HCT116 (cell line): ENCODE measurements around the gene PLA2G15. TPM values are rescaled to one million over a fixed set of nuclear protein-coding genes. Genes with fewer than 3 reads are reported as not detected.

Source experiments
- ATAC-seq: fragments of 200-7000 bp; cut with Tn5 transposase; 2 replicates; pipeline ENCODE4 v1.9.1; 2020; ENCODE audit warnings: mild to moderate bottlenecking, moderate library complexity
- BruUV-seq: library from RNA; stranded (reverse); fragments of 400-500 nt; replicated peaks from 2 replicates; lab custom pipeline; 2021; lab: Mats Ljungman, UMichigan
- CTCF ChIA-PET: fragments of 300-600 bp; sonication (Branson Sonifier 250); formaldehyde crosslinking; loops from one replicate; lab custom pipeline; 2021; ENCODE audit warnings: antibody characterized with exemption; lab: Charles Lee
- POLR2A ChIA-PET: fragments of 300-600, 350-600 bp; sonication (Branson Sonifier 250); formaldehyde crosslinking; loops from one replicate; lab custom pipeline; 2021; ENCODE audit warnings: antibody characterized with exemption; lab: Charles Lee
- RAD21 ChIA-PET, 2 experiments: fragments of 300-600 bp; sonication (Branson Sonifier 250); formaldehyde crosslinking; loops; one replicate each; lab custom pipeline; 2023; ENCODE audit warnings: low total read pairs in 2 of 2; ENCODE audit not compliant: uncharacterized antibody in 2 of 2, unreplicated experiment in 2 of 2, low non-redundant PET in 1 of 2; lab: Charles Lee
- DNase-seq: peaks from one replicate; pipeline ENCODE4 v3.0.0-alpha.2; 2010; ENCODE audit warnings: low read depth, low spot score
- H2AFZ ChIP-seq: fragments of 200-600 bp; shearing (Covaris generic), sonication (generic); 2 replicates; pipeline ENCODE4 v1.6.1; 2017; ENCODE audit warnings: low read depth, mixed run types, mixed read lengths, antibody characterized with exemption, low read length; ENCODE audit not compliant: poor library complexity, severe bottlenecking
- H3K27ac ChIP-seq: 2 replicates; pipeline ENCODE4 v1.5.1; 2012; ENCODE audit warnings: low read depth, low read length
- H3K27me3 ChIP-seq: fragments of 200-600 bp; sonication (generic); 2 replicates; pipeline ENCODE4 v1.6.1; 2016; ENCODE audit warnings: mixed run types, low read length, mixed read lengths; ENCODE audit not compliant: insufficient read depth
- H3K36me3 ChIP-seq, 2 experiments: fragments of 200-500 bp in 1 of 2; fragments of 200-600 bp in 1 of 2; sonication (Bioruptor generic) in 1 of 2; sonication (generic) in 1 of 2; 2 replicates each; pipeline versions ENCODE4 v1.5.1 to v1.6.1; 2014 to 2016; ENCODE audit warnings: low read length in 2 of 2, inconsistent platforms in 1 of 2, mixed read lengths in 1 of 2, mixed run types in 1 of 2; ENCODE audit not compliant: insufficient read depth in 2 of 2, control insufficient read depth in 1 of 2
- H3K4me1 ChIP-seq, 2 experiments: fragments of 200-600 bp in 1 of 2; sonication (generic) in 1 of 2; 2 replicates each; pipeline versions ENCODE4 v1.5.1 to v1.6.1; 2012 to 2017; ENCODE audit warnings: low read length in 2 of 2, inconsistent platforms in 1 of 2, mild to moderate bottlenecking in 1 of 2, mixed read lengths in 1 of 2, mixed run types in 1 of 2, moderate library complexity in 1 of 2; ENCODE audit not compliant: insufficient read depth in 2 of 2, control insufficient read depth in 1 of 2
- H3K4me2 ChIP-seq: fragments of 200-600 bp; sonication (generic); 2 replicates; pipeline ENCODE4 v1.6.1; 2017; ENCODE audit warnings: mixed run types, low read length, mixed read lengths
- H3K4me3 ChIP-seq, 2 experiments: fragments of 200-600 bp in 1 of 2; sonication (generic) in 1 of 2; replicated peaks in 1 of 2; 2 replicates each; pipeline ENCODE4 v1.5.1; 2011 to 2016; ENCODE audit warnings: low read length in 2 of 2, control low read depth in 1 of 2, low read depth in 1 of 2, mild to moderate bottlenecking in 1 of 2, mixed read lengths in 1 of 2, mixed run types in 1 of 2
- H3K79me2 ChIP-seq: fragments of 200-600 bp; sonication (generic); 2 replicates; pipeline ENCODE4 v1.6.1; 2017; ENCODE audit warnings: mild to moderate bottlenecking, mixed run types, low read length, moderate library complexity, mixed read lengths; ENCODE audit not compliant: insufficient read depth
- H3K9ac ChIP-seq: fragments of 200-600 bp; sonication (generic); 2 replicates; pipeline ENCODE4 v1.6.1; 2016; ENCODE audit warnings: low read length, mixed read lengths
- H3K9me2 ChIP-seq: fragments of 200-600 bp; sonication (generic), shearing (Covaris generic); 2 replicates; pipeline ENCODE4 v1.6.1; 2017; ENCODE audit warnings: mixed run types, mild to moderate bottlenecking, moderate library complexity; ENCODE audit not compliant: insufficient read depth
- H3K9me3 ChIP-seq, 2 experiments: fragments of 200-500 bp in 1 of 2; fragments of 200-600 bp in 1 of 2; sonication (Bioruptor generic) in 1 of 2; sonication (generic) in 1 of 2; 2 replicates each; pipeline ENCODE4 v1.6.1; 2014 to 2017; ENCODE audit warnings: low read length in 2 of 2, mixed read lengths in 2 of 2, inconsistent platforms in 1 of 2, low read depth in 1 of 2, mild to moderate bottlenecking in 1 of 2, mixed run types in 1 of 2, moderate library complexity in 1 of 2; ENCODE audit not compliant: control insufficient read depth in 1 of 2, insufficient read depth in 1 of 2
- H4K20me1 ChIP-seq: fragments of 200-600 bp; sonication (generic), shearing (Covaris generic); 2 replicates; pipeline ENCODE4 v1.6.1; 2017; ENCODE audit warnings: mixed run types, mild to moderate bottlenecking, moderate library complexity; ENCODE audit not compliant: insufficient read depth
- ELF1 ChIP-seq: IDR thresholded peaks from 2 replicates; pipeline ENCODE4 v1.6.1; 2012; ENCODE audit warnings: low read depth, borderline replicate concordance
- EZH2phosphoT487 ChIP-seq: fragments of 200-600 bp; IDR thresholded peaks from 2 replicates; pipeline ENCODE4 v1.6.1; 2018; ENCODE audit warnings: antibody characterized with exemption, borderline replicate concordance
- POLR2AphosphoS5 ChIP-seq: IDR thresholded peaks from 2 replicates; pipeline ENCODE4 v1.6.1; 2011; ENCODE audit warnings: mild to moderate bottlenecking, low read depth, low read length, moderate library complexity
- ZFX ChIP-seq: fragments of 450-650 bp; IDR thresholded peaks from 2 replicates; pipeline ENCODE4 v1.6.1; 2017
- ZNF274 ChIP-seq: fragments of 200-500 bp; sonication (Bioruptor generic); IDR thresholded peaks from 2 replicates; pipeline ENCODE4 v1.6.1; 2014; ENCODE audit warnings: mild to moderate bottlenecking, low read depth, low read length, inconsistent platforms
- intact Hi-C: fragments of 100-400 bp; cut with micrococcal nuclease; formaldehyde crosslinking; loops from 2 replicates; pipeline ENCODE4 v1.10.0; 2022
- total RNA-seq: library from RNA; stranded (reverse); gene quantifications from one replicate; pipeline ENCODE4 v1.2.1, GENCODE V29; 2021; ENCODE audit not compliant: unreplicated experiment
- TF ChIP-seq, protein P1 (sequence below): IDR thresholded peaks from 2 replicates; pipeline ENCODE4 v1.6.1; 2012
- TF ChIP-seq, protein P2 (sequence below): IDR thresholded peaks from 2 replicates; pipeline ENCODE4 v1.6.1; 2011; ENCODE audit warnings: mild to moderate bottlenecking, low read length, moderate library complexity; ENCODE audit not compliant: insufficient replicate concordance; ENCODE audit errors: extremely low read depth
- TF ChIP-seq, protein P3 (sequence below): IDR thresholded peaks from 2 replicates; pipeline ENCODE4 v1.6.1; 2012; ENCODE audit warnings: low read depth

The PLA2G15 gene
- total RNA-seq, 1 experiment from 2014 or later, result 7.5 TPM

DNA sequence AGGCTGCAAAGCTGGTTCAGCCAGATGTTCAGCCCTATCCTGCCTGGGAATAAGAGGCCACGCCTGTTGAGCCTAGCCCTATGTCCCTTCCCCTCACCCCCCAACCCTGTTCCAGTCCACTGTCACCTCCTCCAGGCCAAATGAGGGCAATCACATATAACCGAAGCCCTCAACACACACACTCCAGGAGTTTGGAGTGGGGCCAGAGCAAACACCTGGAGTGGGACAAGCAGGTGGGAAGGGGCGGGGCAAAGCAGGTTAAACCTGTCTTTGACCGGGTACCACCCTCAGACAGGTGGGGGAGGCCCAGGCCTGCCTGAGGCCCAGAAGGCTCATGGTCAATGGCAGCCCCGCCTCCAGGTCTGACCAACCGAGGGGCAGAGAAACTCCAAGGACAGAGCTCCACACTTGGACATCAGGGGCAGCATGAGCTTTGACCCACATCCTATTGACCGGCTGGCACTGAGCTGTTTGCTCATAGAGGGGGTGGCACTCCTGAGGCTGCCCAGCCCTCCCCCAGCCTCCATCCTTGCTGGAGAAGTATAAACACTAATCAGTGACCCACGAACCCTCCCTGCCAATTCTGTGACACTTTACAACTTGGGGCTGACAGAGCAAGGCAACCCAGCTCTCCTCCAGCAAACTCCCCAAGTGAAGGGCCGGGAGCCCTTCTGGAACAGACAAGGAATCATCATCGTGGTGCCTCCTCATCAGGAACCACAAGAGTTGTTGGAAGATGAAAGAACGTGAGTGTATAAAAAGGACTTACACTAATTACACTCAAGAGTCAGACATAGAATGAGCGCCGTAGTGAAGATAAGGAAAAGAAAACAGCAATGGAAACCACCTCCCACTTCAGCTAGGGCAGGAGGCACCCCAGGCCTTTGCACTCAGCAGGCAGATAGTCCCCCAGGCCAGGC is 10.7 kb upstream of the PLA2G15 start:
- H2AFZ ChIP-seq, result no peak overlapping the region
- ChIA-PET POLR2A (interaction anchor here (1.0 kb wide), 1 partner anchor 30 kb away, joined by 3 read pairs; the partner anchor contains the start of gene SLC7A6), CTCF (interaction anchor here (1.0 kb wide), 1 partner anchor 140 kb away, joined by 5 read pairs; no protein-coding TSS in a partner anchor), RAD21 (no interaction called here)
- H4K20me1 ChIP-seq, result peaks cover 4% of the 10 kb centered on the region; the same call in 1 of the 2 replicates
- intact Hi-C loops, result loop anchor here (2.0 to 10.0 kb wide), 2 partner anchors 76 to 710 kb away; partner anchors contain the start of genes PRMT7, RIPOR1 and SLC7A6OS
- peak overlapping the region; percentile 56 to 88 for H3K4me3 ChIP-seq
- H3K9me3 ChIP-seq, result no peaks in the 10 kb centered on the region
- peak overlapping the region; percentile 86 for H3K27ac ChIP-seq
- DNase-seq, result peak; percentile 61
- H3K27me3 ChIP-seq, result no peaks in the 10 kb centered on the region
- H3K36me3 ChIP-seq, result peaks cover 18 to 34% of the 10 kb centered on the region in 2 experiments; a peak in 3 of 4 replicates
- H3K4me2 ChIP-seq, result peak overlapping the region; percentile 97
- no TSS peak for BruUV-seq
- H3K4me1 ChIP-seq, result peaks cover 29 to 42% of the 10 kb centered on the region in 2 experiments
- H3K9me2 ChIP-seq, result no peaks in the 10 kb centered on the region
- H3K79me2 ChIP-seq, result peaks cover 43% of the 10 kb centered on the region
- ATAC-seq, result peak; percentile 13; the same call in 1 of the 2 replicates
- H3K9ac ChIP-seq, result peak overlapping the region; percentile 98
- TF ChIP-seq, protein P1, sequence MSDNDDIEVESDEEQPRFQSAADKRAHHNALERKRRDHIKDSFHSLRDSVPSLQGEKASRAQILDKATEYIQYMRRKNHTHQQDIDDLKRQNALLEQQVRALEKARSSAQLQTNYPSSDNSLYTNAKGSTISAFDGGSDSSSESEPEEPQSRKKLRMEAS, result no peak
- TF ChIP-seq ELF1, result no peak
- TF ChIP-seq POLR2AphosphoS5, result peak; percentile 61

DNA sequence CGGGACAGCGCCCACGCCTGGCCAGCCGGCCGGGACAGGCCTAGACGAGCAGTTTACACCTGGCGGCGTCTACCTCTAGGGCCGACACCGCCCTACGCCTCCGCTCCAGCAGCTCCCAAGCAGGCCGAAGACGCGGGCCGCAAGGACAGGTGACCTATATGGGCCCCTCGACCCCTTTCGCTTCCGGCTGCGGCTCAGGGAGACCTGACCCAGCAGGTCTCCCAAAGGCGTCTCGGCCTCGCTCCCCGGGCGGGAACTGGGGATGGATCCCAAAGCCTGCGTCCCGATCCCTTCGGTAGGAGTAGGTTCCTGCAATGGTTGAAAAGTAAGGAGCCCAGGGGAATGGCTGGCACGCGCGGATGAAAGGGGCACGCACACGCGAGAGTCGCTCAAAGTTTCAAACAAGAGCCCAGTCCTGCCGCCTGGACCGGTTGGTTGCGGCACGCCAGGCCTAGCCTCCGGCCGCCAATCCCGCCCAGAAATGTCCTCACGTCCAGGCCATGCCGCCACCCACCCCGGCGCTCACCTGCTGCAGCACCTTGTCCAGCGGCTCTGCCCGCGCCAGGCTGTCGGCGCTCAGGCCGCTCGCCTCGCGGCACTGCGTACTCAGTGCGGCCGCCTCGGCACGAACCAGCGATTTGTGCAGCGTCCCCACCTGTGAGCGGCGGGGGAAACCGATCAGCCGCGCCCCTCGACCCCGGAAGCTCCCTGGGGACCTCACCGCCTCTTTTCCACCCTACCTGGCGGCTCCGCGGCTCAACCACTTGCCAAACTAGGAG is 9.9 kb upstream of the PLA2G15 start:
- BruUV-seq, result TSS peak; percentile 35
- peaks cover 14 to 27% of the 10 kb centered on the region in 2 experiments; a peak in 3 of 4 replicates for H3K36me3 ChIP-seq
- DNase-seq (no peak), ATAC-seq (peak; percentile 12)
- CTCF ChIA-PET, result interaction anchor here (4.3 kb wide), 1 partner anchor 29 kb away, joined by 14 read pairs; the partner anchor contains the start of gene SLC7A6
- H3K9me2 ChIP-seq, result no peaks in the 10 kb centered on the region
- POLR2A ChIA-PET, result interaction anchor here (0.6 to 1.0 kb wide), 2 partner anchors 29 to 756 kb away, joined by 3 to 4 read pairs; partner anchors contain the start of gene SLC7A6
- H3K27me3 ChIP-seq, result no peaks in the 10 kb centered on the region
- peaks cover 29 to 47% of the 10 kb centered on the region in 2 experiments for H3K4me1 ChIP-seq
- H3K4me3 ChIP-seq, result peak overlapping the region; percentile 56 to 88
- peak overlapping the region; percentile 86 for H3K27ac ChIP-seq
- intact Hi-C loops, result loop anchor here (2.0 to 10.0 kb wide), 2 partner anchors 76 to 710 kb away; partner anchors contain the start of genes PRMT7, RIPOR1 and SLC7A6OS
- H3K4me2 ChIP-seq, result peak overlapping the region; percentile 97
- peaks cover 43% of the 10 kb centered on the region for H3K79me2 ChIP-seq
- peak overlapping the region; percentile 98 for H3K9ac ChIP-seq
- RAD21 ChIA-PET, result no interaction called here
- peaks cover 4% of the 10 kb centered on the region; the same call in 1 of the 2 replicates for H4K20me1 ChIP-seq
- no peaks in the 10 kb centered on the region for H3K9me3 ChIP-seq
- no peak overlapping the region for H2AFZ ChIP-seq
- TF ChIP-seq, protein P2, sequence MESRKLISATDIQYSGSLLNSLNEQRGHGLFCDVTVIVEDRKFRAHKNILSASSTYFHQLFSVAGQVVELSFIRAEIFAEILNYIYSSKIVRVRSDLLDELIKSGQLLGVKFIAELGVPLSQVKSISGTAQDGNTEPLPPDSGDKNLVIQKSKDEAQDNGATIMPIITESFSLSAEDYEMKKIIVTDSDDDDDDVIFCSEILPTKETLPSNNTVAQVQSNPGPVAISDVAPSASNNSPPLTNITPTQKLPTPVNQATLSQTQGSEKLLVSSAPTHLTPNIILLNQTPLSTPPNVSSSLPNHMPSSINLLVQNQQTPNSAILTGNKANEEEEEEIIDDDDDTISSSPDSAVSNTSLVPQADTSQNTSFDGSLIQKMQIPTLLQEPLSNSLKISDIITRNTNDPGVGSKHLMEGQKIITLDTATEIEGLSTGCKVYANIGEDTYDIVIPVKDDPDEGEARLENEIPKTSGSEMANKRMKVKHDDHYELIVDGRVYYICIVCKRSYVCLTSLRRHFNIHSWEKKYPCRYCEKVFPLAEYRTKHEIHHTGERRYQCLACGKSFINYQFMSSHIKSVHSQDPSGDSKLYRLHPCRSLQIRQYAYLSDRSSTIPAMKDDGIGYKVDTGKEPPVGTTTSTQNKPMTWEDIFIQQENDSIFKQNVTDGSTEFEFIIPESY, result no peak
- TF ChIP-seq, protein P3, sequence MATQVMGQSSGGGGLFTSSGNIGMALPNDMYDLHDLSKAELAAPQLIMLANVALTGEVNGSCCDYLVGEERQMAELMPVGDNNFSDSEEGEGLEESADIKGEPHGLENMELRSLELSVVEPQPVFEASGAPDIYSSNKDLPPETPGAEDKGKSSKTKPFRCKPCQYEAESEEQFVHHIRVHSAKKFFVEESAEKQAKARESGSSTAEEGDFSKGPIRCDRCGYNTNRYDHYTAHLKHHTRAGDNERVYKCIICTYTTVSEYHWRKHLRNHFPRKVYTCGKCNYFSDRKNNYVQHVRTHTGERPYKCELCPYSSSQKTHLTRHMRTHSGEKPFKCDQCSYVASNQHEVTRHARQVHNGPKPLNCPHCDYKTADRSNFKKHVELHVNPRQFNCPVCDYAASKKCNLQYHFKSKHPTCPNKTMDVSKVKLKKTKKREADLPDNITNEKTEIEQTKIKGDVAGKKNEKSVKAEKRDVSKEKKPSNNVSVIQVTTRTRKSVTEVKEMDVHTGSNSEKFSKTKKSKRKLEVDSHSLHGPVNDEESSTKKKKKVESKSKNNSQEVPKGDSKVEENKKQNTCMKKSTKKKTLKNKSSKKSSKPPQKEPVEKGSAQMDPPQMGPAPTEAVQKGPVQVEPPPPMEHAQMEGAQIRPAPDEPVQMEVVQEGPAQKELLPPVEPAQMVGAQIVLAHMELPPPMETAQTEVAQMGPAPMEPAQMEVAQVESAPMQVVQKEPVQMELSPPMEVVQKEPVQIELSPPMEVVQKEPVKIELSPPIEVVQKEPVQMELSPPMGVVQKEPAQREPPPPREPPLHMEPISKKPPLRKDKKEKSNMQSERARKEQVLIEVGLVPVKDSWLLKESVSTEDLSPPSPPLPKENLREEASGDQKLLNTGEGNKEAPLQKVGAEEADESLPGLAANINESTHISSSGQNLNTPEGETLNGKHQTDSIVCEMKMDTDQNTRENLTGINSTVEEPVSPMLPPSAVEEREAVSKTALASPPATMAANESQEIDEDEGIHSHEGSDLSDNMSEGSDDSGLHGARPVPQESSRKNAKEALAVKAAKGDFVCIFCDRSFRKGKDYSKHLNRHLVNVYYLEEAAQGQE, result no peak
- TF ChIP-seq ZFX, result peak; percentile 85
- TF ChIP-seq ELF1, result no peak
- no peak for TF ChIP-seq EZH2phosphoT487
- TF ChIP-seq ZNF274, result no peak
